Neural progenitor cell (in vitro differentiated cells): ENCODE results near the gene DNAH3.

Experiments used
- CTCF ChIP-seq: fragments of 200-600 bp; sonication (generic); IDR thresholded peaks from 2 replicates; pipeline ENCODE4 v1.5.1; 2017; ENCODE audit warnings: antibody characterized with exemption, mild to moderate bottlenecking
- EZH2 ChIP-seq: fragments of 200-600 bp; sonication (generic); IDR thresholded peaks from 2 replicates; pipeline ENCODE4 v1.6.1; 2017; ENCODE audit warnings: antibody characterized with exemption, mild to moderate bottlenecking, moderate library complexity
- EZH2phosphoT487 ChIP-seq: fragments of 200-600 bp; sonication (generic); IDR thresholded peaks from 2 replicates; pipeline ENCODE4 v1.6.1; 2017; ENCODE audit warnings: antibody characterized with exemption

GRCh38 chr16:20887207-20887606 lies 263.4 kb downstream of the DNAH3 start:
- TF ChIP-seq CTCF = no peak
- TF ChIP-seq EZH2phosphoT487 = no peak
- no peak for TF ChIP-seq EZH2
